H1 (cell line): ENCODE data around the gene ASIC1. TPM values are rescaled to one million over a fixed set of nuclear protein-coding genes. Genes with fewer than 3 reads are reported as not detected.
A peak's percentile ranks its signal among the peaks of the same experiment; 100 is the strongest.

ENCODE experiments used
- CTCF ChIA-PET: fragments of 300-600 bp; sonication (Branson Sonifier 250); formaldehyde crosslinking; loops from one replicate; lab custom pipeline; 2021; ENCODE audit not compliant: partially characterized antibody; lab: Charles Lee
- POLR2A ChIA-PET: fragments of 300-600 bp; sonication (Branson Sonifier 250); formaldehyde crosslinking; loops from one replicate; lab custom pipeline; 2021; ENCODE audit warnings: inconsistent platforms; ENCODE audit not compliant: partially characterized antibody; lab: Charles Lee
- DNase-seq, 2 experiments: peaks; one replicate each; pipeline versions ENCODE4 v3.0.0 to v3.0.0-alpha.2; 2010 to 2022; ENCODE audit warnings: low spot score in 2 of 2, low read depth in 1 of 2, mixed read lengths in 1 of 2
- FAIRE-seq: peaks from 2 replicates; lab custom pipeline; 2011; peaks lifted over from hg19 to GRCh38; lab: Jason Lieb, UNC
- H2AFZ ChIP-seq: 2 replicates; pipeline ENCODE4 v1.8.1; 2012; ENCODE audit warnings: low read length, inconsistent platforms
- H2AK5ac ChIP-seq: 2 replicates; pipeline ENCODE4 v1.6.1; 2013; ENCODE audit warnings: low read depth, low read length
- H2BK120ac ChIP-seq: replicated peaks from 2 replicates; pipeline ENCODE3; 2013; ENCODE audit warnings: low read depth, low read length, inconsistent platforms
- H2BK12ac ChIP-seq: 2 replicates; pipeline ENCODE4 v1.6.1; 2013; ENCODE audit warnings: low read depth, low read length
- H2BK15ac ChIP-seq: 2 replicates; pipeline ENCODE4 v1.6.1; 2013; ENCODE audit warnings: low read length
- H2BK20ac ChIP-seq: 2 replicates; pipeline ENCODE4 v1.6.1; 2013; ENCODE audit warnings: low read length
- H2BK5ac ChIP-seq: 2 replicates; pipeline ENCODE4 v1.6.1; 2013; ENCODE audit warnings: low read depth, low read length
- H3K14ac ChIP-seq: 2 replicates; pipeline ENCODE4 v1.6.1; 2013; ENCODE audit warnings: inconsistent platforms; ENCODE audit not compliant: insufficient read length
- H3K18ac ChIP-seq: 2 replicates; pipeline ENCODE4 v1.6.1; 2013; ENCODE audit warnings: low read length; ENCODE audit errors: extremely low read depth
- H3K23ac ChIP-seq: 2 replicates; pipeline ENCODE4 v1.6.1; 2013; ENCODE audit warnings: inconsistent platforms; ENCODE audit not compliant: insufficient read length
- H3K23me2 ChIP-seq: 2 replicates; pipeline ENCODE4 v1.6.1; 2013; ENCODE audit warnings: low read depth, low read length
- H3K27ac ChIP-seq: 2 replicates; pipeline ENCODE4 v1.6.1; 2011; ENCODE audit warnings: low read depth, low read length, inconsistent platforms
- H3K27me3 ChIP-seq, 4 experiments: replicated peaks in 1 of 4; 1 replicate in 1 of 4; 2 replicates in 3 of 4; pipeline versions ENCODE4 v1.6.1 to v1.8.1; 2011 to 2013; ENCODE audit warnings: low read length in 3 of 4, mild to moderate bottlenecking in 3 of 4, inconsistent platforms in 2 of 4, mixed read lengths in 2 of 4, moderate library complexity in 1 of 4; ENCODE audit not compliant: control insufficient read depth in 3 of 4, insufficient read depth in 3 of 4; ENCODE audit errors: extremely low read depth in 1 of 4
- H3K36me3 ChIP-seq, 4 experiments: 2 replicates each; pipeline versions ENCODE4 v1.6.1 to v1.8.1; 2011 to 2013; ENCODE audit warnings: mild to moderate bottlenecking in 4 of 4, low read length in 3 of 4, moderate library complexity in 2 of 4, control low read depth in 1 of 4, inconsistent platforms in 1 of 4; ENCODE audit not compliant: insufficient read depth in 4 of 4, control insufficient read depth in 2 of 4
- H3K4ac ChIP-seq: replicated peaks from 2 replicates; pipeline ENCODE3; 2013; ENCODE audit warnings: low read length, low read depth, mixed read lengths, inconsistent platforms; ENCODE audit not compliant: insufficient read length
- H3K4me1 ChIP-seq, 4 experiments: replicated peaks in 1 of 4; 1 replicate in 1 of 4; 2 replicates in 3 of 4; pipeline versions ENCODE4 v1.6.1 to v1.8.1; 2011 to 2013; ENCODE audit warnings: low read length in 3 of 4, inconsistent platforms in 2 of 4, mixed read lengths in 1 of 4; ENCODE audit not compliant: insufficient read depth in 4 of 4, control insufficient read depth in 3 of 4
- H3K4me2 ChIP-seq, 2 experiments: 2 replicates each; pipeline versions ENCODE4 v1.6.1 to v1.8.1; 2011 to 2013; ENCODE audit warnings: low read depth in 2 of 2, low read length in 2 of 2, control low read depth in 1 of 2, inconsistent platforms in 1 of 2, mild to moderate bottlenecking in 1 of 2; ENCODE audit not compliant: insufficient read depth in 1 of 2
- H3K4me3 ChIP-seq, 4 experiments: fragments of 200-600, 300-600 bp in 1 of 4; sonication (generic), shearing (Covaris generic), sonication (Bioruptor Twin) in 1 of 4; 2 replicates each; pipeline versions ENCODE4 v1.5.1 to v1.8.1; 2011 to 2016; ENCODE audit warnings: low read length in 4 of 4, low read depth in 3 of 4, control low read depth in 2 of 4, inconsistent platforms in 2 of 4, mild to moderate bottlenecking in 2 of 4, mixed read lengths in 1 of 4, moderate library complexity in 1 of 4; ENCODE audit not compliant: insufficient read depth in 2 of 4; ENCODE audit errors: extremely low read depth in 1 of 4
- H3K56ac ChIP-seq: replicated peaks from 2 replicates; pipeline ENCODE3; 2013; ENCODE audit warnings: low read depth, mild to moderate bottlenecking, mixed read lengths, low read length, inconsistent platforms; ENCODE audit not compliant: insufficient read length
- H3K79me1 ChIP-seq: 2 replicates; pipeline ENCODE4 v1.6.1; 2013; ENCODE audit warnings: low read depth, low read length, control low read depth
- H3K79me2 ChIP-seq, 2 experiments: 2 replicates each; pipeline versions ENCODE4 v1.6.1 to v1.8.1; 2012 to 2013; ENCODE audit warnings: low read length in 2 of 2, mild to moderate bottlenecking in 2 of 2, inconsistent platforms in 1 of 2; ENCODE audit not compliant: insufficient read depth in 2 of 2, control insufficient read depth in 1 of 2
- H3K9ac ChIP-seq, 4 experiments: replicated peaks in 1 of 4; 1 replicate in 1 of 4; 2 replicates in 3 of 4; pipeline versions ENCODE4 v1.6.1 to v1.8.1; 2011 to 2013; ENCODE audit warnings: low read depth in 3 of 4, low read length in 3 of 4, control low read depth in 2 of 4, mild to moderate bottlenecking in 2 of 4, moderate library complexity in 2 of 4, inconsistent platforms in 1 of 4; ENCODE audit errors: extremely low read depth in 1 of 4
- H3K9me3 ChIP-seq, 2 experiments: 2 replicates each; pipeline versions ENCODE4 v1.6.1 to v1.8.1; 2012 to 2013; ENCODE audit warnings: mild to moderate bottlenecking in 2 of 2, moderate library complexity in 2 of 2, control low read depth in 1 of 2, inconsistent platforms in 1 of 2, low read depth in 1 of 2, low read length in 1 of 2, mixed read lengths in 1 of 2; ENCODE audit not compliant: insufficient read depth in 2 of 2
- H4K20me1 ChIP-seq, 2 experiments: replicated peaks in 1 of 2; 2 replicates each; pipeline versions ENCODE3 to v1.8.1; 2011 to 2013; ENCODE audit warnings: inconsistent platforms in 2 of 2, low read length in 2 of 2, mild to moderate bottlenecking in 1 of 2; ENCODE audit not compliant: insufficient read depth in 2 of 2, control insufficient read depth in 1 of 2
- H4K5ac ChIP-seq: 2 replicates; pipeline ENCODE4 v1.6.1; 2013; ENCODE audit warnings: low read length, low read depth, mixed read lengths, inconsistent platforms; ENCODE audit not compliant: insufficient read length
- H4K8ac ChIP-seq: 2 replicates; pipeline ENCODE4 v1.8.0; 2013; ENCODE audit warnings: mild to moderate bottlenecking, moderate library complexity, low read length, inconsistent platforms; ENCODE audit not compliant: insufficient read depth; ENCODE audit errors: extremely low read depth
- H4K91ac ChIP-seq: replicated peaks from 2 replicates; pipeline ENCODE3; 2013; ENCODE audit warnings: low read length, mixed read lengths, inconsistent platforms; ENCODE audit not compliant: insufficient read length
- ASH2L ChIP-seq: fragments of 200-600, 300-600 bp; sonication (generic); IDR thresholded peaks from one replicate; pipeline ENCODE4 v1.7.1; 2017; ENCODE audit warnings: low read length
- CBX8 ChIP-seq: fragments of 300-800, 300-1000 bp; sonication (generic); IDR thresholded peaks from 2 replicates; pipeline ENCODE4 v1.7.1; 2016; ENCODE audit warnings: low read depth, low read length, borderline replicate concordance
- E2F6 ChIP-seq: IDR thresholded peaks from 2 replicates; pipeline ENCODE4 v1.6.1; 2012; ENCODE audit warnings: inconsistent platforms
- EP300 ChIP-seq, 2 experiments: IDR thresholded peaks; 1 replicate in 1 of 2; 2 replicates in 1 of 2; pipeline ENCODE4 v1.6.1; 2011 to 2012; ENCODE audit warnings: low read depth in 2 of 2, low read length in 2 of 2, mild to moderate bottlenecking in 2 of 2, borderline replicate concordance in 1 of 2, inconsistent platforms in 1 of 2, moderate library complexity in 1 of 2
- JUN ChIP-seq: IDR thresholded peaks from 2 replicates; pipeline ENCODE4 v1.6.1; 2011; ENCODE audit warnings: low read depth, mild to moderate bottlenecking, improper control_type of control experiment, low read length
- KDM5A ChIP-seq: fragments of 200-600 bp; IDR thresholded peaks from 2 replicates; pipeline ENCODE4 v1.7.1; 2012; ENCODE audit warnings: mild to moderate bottlenecking, low read length, inconsistent platforms, mixed read lengths
- SIN3A ChIP-seq, 2 experiments: IDR thresholded peaks in 1 of 2; conservative IDR thresholded peaks in 1 of 2; 2 replicates each; pipeline ENCODE4 v1.6.1; 2011 to 2012; ENCODE audit warnings: low read length in 2 of 2, improper control_type of control experiment in 1 of 2, low read depth in 1 of 2, mild to moderate bottlenecking in 1 of 2
- TCF12 ChIP-seq: IDR thresholded peaks from 2 replicates; pipeline ENCODE4 v1.6.1; 2011; ENCODE audit warnings: low read depth, mild to moderate bottlenecking, low read length
- WGBS, 2 experiments: shearing (Covaris generic) in 1 of 2; methylation state at CpG; one replicate each; pipeline versions ENCODE4 v1.1.6 to v1.1.7; 2013 to 2015; ENCODE audit warnings: low lambda C conversion rate in 2 of 2, mixed read lengths in 2 of 2, inconsistent platforms in 1 of 2, low coverage in 1 of 2, missing lambda C conversion rate in 1 of 2; ENCODE audit not compliant: insufficient replicate concordance in 2 of 2, insufficient coverage in 1 of 2, insufficient read length in 1 of 2; ENCODE audit errors: extremely low coverage in 1 of 2, missing lambda C conversion rate in 1 of 2; 5-methylcytosine and 5-hydroxymethylcytosine counted together
- polyA plus RNA-seq, 7 experiments: library from polyadenylated mRNA; depleted of rRNA in 3 of 7; stranded (reverse) in 5 of 7; unstranded in 2 of 7; fragments of >200 nt in 5 of 7; fragments of 200-250 nt in 2 of 7; gene quantifications; 1 replicate in 5 of 7; 2 replicates in 1 of 7; 4 replicates in 1 of 7; pipeline versions ENCODE4 v1.2.1 to v1.2.3, GENCODE V29; 2011 to 2013; ENCODE audit warnings: missing spikeins in 2 of 7, mixed read lengths in 2 of 7
- total RNA-seq: library from RNA; stranded (reverse); fragmentation: NEBNext Ultra II Directional; extraction: Animal tissue kit (Norgen Biotek cat#: 25700); gene quantifications from 2 replicates; pipeline ENCODE4 v1.2.1, GENCODE V29; 2021
- TF ChIP-seq, protein P1 (sequence below): IDR thresholded peaks from 2 replicates; pipeline ENCODE4 v1.6.1; 2011; ENCODE audit warnings: low read length, improper control_type of control experiment
- TF ChIP-seq, protein P2 (sequence below): IDR thresholded peaks from 2 replicates; pipeline ENCODE4 v1.6.1; 2012; ENCODE audit warnings: low read length, inconsistent platforms

ASIC1 gene
- total and polyA plus RNA-seq, 2 of the 8 experiments (the other 6 are each of a cell fraction or from before 2014, with no cell fraction given): 2.4 to 4.4 TPM

DNA sequence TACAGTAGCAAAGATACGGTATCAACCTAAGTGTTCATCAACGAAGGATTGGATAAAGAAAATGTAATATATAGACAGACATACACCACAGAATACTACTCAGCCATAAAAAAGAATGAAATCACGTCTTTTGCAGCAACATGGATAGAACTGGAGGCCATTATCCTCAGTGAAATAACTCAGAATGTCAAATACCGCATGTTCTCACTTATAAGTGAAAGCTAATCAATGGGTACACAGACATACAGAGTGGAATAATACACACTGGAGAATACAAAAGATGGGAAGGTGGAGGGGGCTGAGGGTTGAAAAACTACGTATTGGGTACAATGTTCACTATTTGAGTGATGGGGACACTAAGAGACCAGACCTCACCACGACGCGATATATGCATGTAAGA is 33.2 kb upstream of the ASIC1 start:
- Histone ChIP-seq H3K79me2 (peaks cover 0 to 54% of the 10 kb centered on the region in 2 experiments; a peak in 3 of 4 replicates), H3K27me3 (no peaks in the 10 kb centered on the region), H4K91ac (no peak overlapping the region), H3K56ac (no peak overlapping the region), H3K23ac (no peak overlapping the region), H4K5ac (no peak overlapping the region), H2BK20ac (no peak overlapping the region), H4K8ac (no peak overlapping the region), H2AFZ (no peak overlapping the region), H3K4me3 (peak overlapping the region; percentile 81 to 86 (median 82); a peak in 7 of 8 replicates), H3K4me2 (peak overlapping the region; percentile 88 to 89; a peak in 3 of 4 replicates), H2BK15ac (no peak overlapping the region), H3K4me1 (no peaks in the 10 kb centered on the region), H3K36me3 (no peaks in the 10 kb centered on the region), H3K23me2 (no peaks in the 10 kb centered on the region; the same call in none of the 2 replicates), H3K18ac (no peak overlapping the region), H2BK5ac (no peak overlapping the region), H2BK120ac (no peak overlapping the region), H2AK5ac (no peak overlapping the region), H3K27ac (no peak overlapping the region), H3K79me1 (peaks cover 2% of the 10 kb centered on the region; the same call in 1 of the 2 replicates), H3K4ac (no peak overlapping the region), H2BK12ac (no peak overlapping the region), H3K14ac (no peak overlapping the region), H4K20me1 (peaks cover 0 to 1% of the 10 kb centered on the region in 2 experiments), H3K9ac (no peak overlapping the region), H3K9me3 (no peaks in the 10 kb centered on the region)
- POLR2A ChIA-PET: no interaction called here
- CTCF ChIA-PET: interaction anchor here (1.2 to 3.7 kb wide), 5 partner anchors 10 to 57 kb away, joined by 3 to 18 read pairs (median 4); no protein-coding TSS in a partner anchor
- no peak for FAIRE-seq
- 82% methylated on average over 8 of the region's 8 CpGs; no CpG with 5 or more reads in 1 of the 2 experiments for whole genome bisulfite sequencing, 2 experiments
- DNase-seq: no peak
- TF ChIP-seq ASH2L (no peak), JUN (no peak), CBX8 (no peak), TCF12 (no peak), E2F6 (no peak), KDM5A (no peak), EP300 (IDR thresholded peaks at IDR 0.05; ENCODE audit: borderline replicate concordance in 1 of 2, low read depth in 2 of 2, low read length in 2 of 2) (no peak), SIN3A (conservative IDR thresholded peaks at IDR 0.05 in 1 of 2, IDR thresholded peaks at IDR 0.05 in 1 of 2; ENCODE audit: low read depth in 1 of 2, low read length in 2 of 2) (no peak)
- TF ChIP-seq, protein P1, sequence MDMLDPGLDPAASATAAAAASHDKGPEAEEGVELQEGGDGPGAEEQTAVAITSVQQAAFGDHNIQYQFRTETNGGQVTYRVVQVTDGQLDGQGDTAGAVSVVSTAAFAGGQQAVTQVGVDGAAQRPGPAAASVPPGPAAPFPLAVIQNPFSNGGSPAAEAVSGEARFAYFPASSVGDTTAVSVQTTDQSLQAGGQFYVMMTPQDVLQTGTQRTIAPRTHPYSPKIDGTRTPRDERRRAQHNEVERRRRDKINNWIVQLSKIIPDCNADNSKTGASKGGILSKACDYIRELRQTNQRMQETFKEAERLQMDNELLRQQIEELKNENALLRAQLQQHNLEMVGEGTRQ: no peak
- TF ChIP-seq, protein P2, sequence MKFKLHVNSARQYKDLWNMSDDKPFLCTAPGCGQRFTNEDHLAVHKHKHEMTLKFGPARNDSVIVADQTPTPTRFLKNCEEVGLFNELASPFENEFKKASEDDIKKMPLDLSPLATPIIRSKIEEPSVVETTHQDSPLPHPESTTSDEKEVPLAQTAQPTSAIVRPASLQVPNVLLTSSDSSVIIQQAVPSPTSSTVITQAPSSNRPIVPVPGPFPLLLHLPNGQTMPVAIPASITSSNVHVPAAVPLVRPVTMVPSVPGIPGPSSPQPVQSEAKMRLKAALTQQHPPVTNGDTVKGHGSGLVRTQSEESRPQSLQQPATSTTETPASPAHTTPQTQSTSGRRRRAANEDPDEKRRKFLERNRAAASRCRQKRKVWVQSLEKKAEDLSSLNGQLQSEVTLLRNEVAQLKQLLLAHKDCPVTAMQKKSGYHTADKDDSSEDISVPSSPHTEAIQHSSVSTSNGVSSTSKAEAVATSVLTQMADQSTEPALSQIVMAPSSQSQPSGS: no peak
